Astrocyte of the spinal cord (primary cell): ENCODE measurements around the gene RNLS.

Experiments used
- DNase-seq: peaks from one replicate; pipeline ENCODE4 v3.0.0; 2011; ENCODE audit warnings: low read depth, low spot score
- H3K4me3 ChIP-seq: 2 replicates; pipeline ENCODE4 v1.5.1; 2011; ENCODE audit warnings: low read depth, mild to moderate bottlenecking, low read length, moderate library complexity
- CTCF ChIP-seq: IDR thresholded peaks from 2 replicates; pipeline ENCODE4 v1.5.1; 2012; ENCODE audit warnings: low read depth, mild to moderate bottlenecking, low read length, inconsistent platforms
- in situ Hi-C: cut with HindIII; loops from 2 replicates; pipeline ENCODE4 v1.10.0; 2017; ENCODE audit warnings: low sequenced_read_pairs

Gene RNLS

GRCh38 chr10:88299787-88300186, 283.3 kb downstream of the RNLS start:
- no peak for TF ChIP-seq CTCF
- in situ Hi-C loops = no loop called here
- no peak overlapping the region for H3K4me3 ChIP-seq
- no peak for DNase-seq

- no peak overlapping the region for H3K4me3 ChIP-seq
- in situ Hi-C loops = no loop called here
- DNase-seq = no peak
- TF ChIP-seq CTCF = no peak
Measured at GRCh38 chr10:88297103-88297502, 286.0 kb downstream of the RNLS start.

GRCh38 chr10:88293651-88294230, 289.4 kb downstream of the RNLS start:
- no peak for DNase-seq
- no peak overlapping the region for H3K4me3 ChIP-seq
- in situ Hi-C loops = no loop called here
- no peak for TF ChIP-seq CTCF

- peak; percentile 33 for DNase-seq
- no peak for TF ChIP-seq CTCF
- H3K4me3 ChIP-seq = no peak overlapping the region
- in situ Hi-C loops = no loop called here
Measured at GRCh38 chr10:88293073-88293472, 290.0 kb downstream of the RNLS start.

- TF ChIP-seq CTCF = no peak
- in situ Hi-C loops = no loop called here
- DNase-seq = no peak
- no peak overlapping the region for H3K4me3 ChIP-seq
Measured at GRCh38 chr10:88292185-88292514, 291.0 kb downstream of the RNLS start.

- H3K4me3 ChIP-seq = no peak overlapping the region
- no peak for TF ChIP-seq CTCF
- no peak for DNase-seq
- in situ Hi-C loops = no loop called here
Measured at GRCh38 chr10:88291289-88292184, 291.6 kb downstream of the RNLS start.
